Heart right ventricle (tissue), 16 donors: ENCODE measurements around the gene AUTS2. TPM values are rescaled to one million over a fixed set of nuclear protein-coding genes. Genes with fewer than 3 reads are reported as not detected.

Source experiments
- ATAC-seq, 8 donors: fragments of 200-7000 bp; cut with Tn5 transposase; one replicate each; pipeline ENCODE4 v1.9.1; 2020; ENCODE audit warnings: mild to moderate bottlenecking in 8 of 8, moderate library complexity in 8 of 8, moderate number of reproducible peaks in 1 of 8
- DNase-seq, 2 donors: peaks; one replicate each; pipeline ENCODE4 v3.0.0-alpha.2; 2020
- H3K27ac ChIP-seq, 10 donors: fragments of 200-600 bp; sonication (generic) in 2 of 10; one replicate each; pipeline versions ENCODE4 v1.5.0 to v1.8.0; 2020 to 2022; ENCODE audit warnings: mild to moderate bottlenecking in 3 of 10
- H3K27me3 ChIP-seq, 7 donors: fragments of 200-600 bp; one replicate each; pipeline ENCODE4 v1.8.0; 2021 to 2022; ENCODE audit warnings: mild to moderate bottlenecking in 2 of 7
- H3K36me3 ChIP-seq, 9 donors: fragments of 200-600 bp; sonication (generic) in 1 of 9; one replicate each; pipeline versions ENCODE4 v1.5.0 to v1.8.0; 2020 to 2022; ENCODE audit warnings: mild to moderate bottlenecking in 2 of 9
- H3K4me1 ChIP-seq, 9 donors: fragments of 200-600 bp; sonication (generic) in 1 of 9; one replicate each; pipeline versions ENCODE4 v1.5.0 to v1.8.0; 2020 to 2022; ENCODE audit warnings: mild to moderate bottlenecking in 4 of 9
- H3K4me3 ChIP-seq, 10 donors: fragments of 200-600 bp; sonication (generic) in 2 of 10; one replicate each; pipeline versions ENCODE4 v1.5.0 to v1.8.0; 2020 to 2022; ENCODE audit warnings: mild to moderate bottlenecking in 7 of 10, moderate library complexity in 2 of 10
- H3K9me3 ChIP-seq, 11 donors: fragments of 200-600 bp in 10 of 11; sonication (generic) in 2 of 11; one replicate each; pipeline versions ENCODE4 v1.5.0 to v1.8.0; 2013 to 2022; ENCODE audit warnings: mild to moderate bottlenecking in 2 of 11, control low read depth in 1 of 11, moderate library complexity in 1 of 11
- WGBS, 2 donors: extraction: QIAGEN DNeasy Blood & Tissue Kit; methylation state at CpG; one replicate each; pipeline ENCODE4 v1.1.7; 2013; ENCODE audit warnings: inconsistent platforms in 1 of 2; 5-methylcytosine and 5-hydroxymethylcytosine counted together
- intact Hi-C, 10 donors: fragments of 100-400 bp; cut with DNase I; formaldehyde crosslinking; loops; one replicate each; pipeline versions ENCODE4 v1.11.1 to v1.14.2; 2022
- polyA plus RNA-seq, 2 donors: library from polyadenylated mRNA; stranded (reverse); fragments of 200-250 nt; gene quantifications; one replicate each; pipeline ENCODE4 v1.2.3, GENCODE V29; 2013
- total RNA-seq, 10 donors: library from RNA; stranded (reverse); fragmentation: NEBNext Ultra II Directional in 3 of 10; extraction: Animal tissue kit (Norgen Biotek cat#: 25700) in 3 of 10; gene quantifications; one replicate each; pipeline versions ENCODE4 v1.2.1 to v1.2.4, GENCODE V29; 2021 to 2023
- TF ChIP-seq, protein P1 (sequence below), 9 donors: fragments of 200-600 bp; sonication (generic) in 2 of 9; IDR thresholded peaks; one replicate each; pipeline versions ENCODE4 v1.5.0 to v1.8.0; 2021 to 2022; ENCODE audit warnings: antibody characterized with exemption in 9 of 9, mild to moderate bottlenecking in 5 of 9, moderate library complexity in 1 of 9
- donor health status: Arrhythmogenic right ventricular cardiomyopathy.
- donor health status: ischemic (EF 13 %, LVEDD 7.1; RV severe dilation, severe dysfunction).
- donor health status: healthy with polysubstance abuse.
- donor health status: DM: no; HTN: yes; CAD: no.
- donor health status: DM: no; HTN: no; CAD: no.
- donor health status: ischemic (EF 25% LVEDD 6.9; RV normal size, moderate dysfunction).
- donor health status: ischemic (EF 25% LVEDD 5.7; RV mildly dilated, moderate dysfunction).
- donor health status: healthy.
- donor health status: DM: yes; HTN: yes; CAD: no.
- donor health status: Ischemic cardiomyopathy.
- donor health status: ischemic (EF 35%, LVEDD 5.7; RV mildly dilated, moderate dysfunction).
- donor health status: nonischemic (EF 11% LVEDD 7.7; RV severe dilation, severe dysfunction).
- donor health status: DM: yes; HTN: yes; CAD: no.
- donor health status: PGD.
- donor health status: ischemic (EF 29% LVEDD 5.4; RV normal size, mild dysfunction).
- donor health status: nonischemic (EF 23%, LVEDD 6.1; RV moderate dilation, normal function).

AUTS2 gene
- total and polyA plus RNA-seq, 12 donors: 1.6 to 11.2 (median 7.3) TPM

DNA sequence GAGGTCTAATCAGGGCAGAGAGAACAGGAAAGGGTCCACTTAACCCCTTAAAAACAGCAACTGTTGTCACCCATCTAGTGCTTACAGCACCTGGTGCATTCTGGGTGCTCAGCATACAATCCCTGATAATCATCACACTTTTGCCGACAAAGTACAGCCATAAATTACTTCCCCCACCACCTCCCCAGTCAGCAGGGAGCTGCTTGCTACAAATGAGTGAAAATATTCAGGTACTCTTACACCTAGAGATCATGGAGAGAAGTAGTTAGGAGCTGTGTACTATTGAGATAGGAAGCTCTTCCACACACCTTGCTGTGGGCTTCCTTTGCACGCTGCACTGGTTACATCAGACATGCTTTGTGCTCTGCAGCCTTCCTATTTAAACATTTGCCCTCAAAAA lies 810.2 kb downstream of the AUTS2 start:
- H3K4me3 ChIP-seq: no peak overlapping the region
- no peaks in the 10 kb centered on the region for H3K9me3 ChIP-seq
- DNase-seq (no peak), ATAC-seq (no peak)
- intact Hi-C loops: no loop called here
- no peaks in the 10 kb centered on the region for H3K27me3 ChIP-seq
- whole genome bisulfite sequencing, 2 donors: 88 to 89% methylated on average over 2 of the region's 2 CpGs
- H3K27ac ChIP-seq: no peak overlapping the region
- H3K36me3 ChIP-seq: no peaks in the 10 kb centered on the region
- TF ChIP-seq, protein P1, sequence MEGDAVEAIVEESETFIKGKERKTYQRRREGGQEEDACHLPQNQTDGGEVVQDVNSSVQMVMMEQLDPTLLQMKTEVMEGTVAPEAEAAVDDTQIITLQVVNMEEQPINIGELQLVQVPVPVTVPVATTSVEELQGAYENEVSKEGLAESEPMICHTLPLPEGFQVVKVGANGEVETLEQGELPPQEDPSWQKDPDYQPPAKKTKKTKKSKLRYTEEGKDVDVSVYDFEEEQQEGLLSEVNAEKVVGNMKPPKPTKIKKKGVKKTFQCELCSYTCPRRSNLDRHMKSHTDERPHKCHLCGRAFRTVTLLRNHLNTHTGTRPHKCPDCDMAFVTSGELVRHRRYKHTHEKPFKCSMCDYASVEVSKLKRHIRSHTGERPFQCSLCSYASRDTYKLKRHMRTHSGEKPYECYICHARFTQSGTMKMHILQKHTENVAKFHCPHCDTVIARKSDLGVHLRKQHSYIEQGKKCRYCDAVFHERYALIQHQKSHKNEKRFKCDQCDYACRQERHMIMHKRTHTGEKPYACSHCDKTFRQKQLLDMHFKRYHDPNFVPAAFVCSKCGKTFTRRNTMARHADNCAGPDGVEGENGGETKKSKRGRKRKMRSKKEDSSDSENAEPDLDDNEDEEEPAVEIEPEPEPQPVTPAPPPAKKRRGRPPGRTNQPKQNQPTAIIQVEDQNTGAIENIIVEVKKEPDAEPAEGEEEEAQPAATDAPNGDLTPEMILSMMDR (IDR thresholded peaks at IDR 0.05): no peak
- H3K4me1 ChIP-seq: no peaks in the 10 kb centered on the region

DNA sequence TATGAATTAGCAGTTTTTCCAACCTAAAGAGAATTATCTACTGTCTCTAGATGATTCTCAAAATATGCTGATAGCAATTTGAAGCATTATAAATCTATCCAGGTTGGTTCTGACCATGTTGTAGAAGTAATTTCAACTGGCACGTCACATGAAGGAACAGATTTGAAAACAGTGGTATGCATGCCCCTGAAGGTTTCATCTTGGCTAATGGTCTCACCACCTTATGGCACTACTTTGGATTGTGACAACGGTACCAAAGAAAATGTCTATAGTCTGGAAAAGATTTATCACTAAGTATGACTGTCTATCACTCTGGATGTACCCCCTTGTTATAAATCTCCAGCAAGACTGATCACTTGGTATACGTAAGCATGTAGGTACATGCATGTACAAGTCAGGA lies 810.6 kb downstream of the AUTS2 start:
- no peaks in the 10 kb centered on the region for H3K4me1 ChIP-seq
- DNase-seq (no peak), ATAC-seq (no peak)
- no peaks in the 10 kb centered on the region for H3K9me3 ChIP-seq
- intact Hi-C loops: no loop called here
- H3K36me3 ChIP-seq: no peaks in the 10 kb centered on the region
- TF ChIP-seq, protein P1 (IDR thresholded peaks at IDR 0.05): no peak
- H3K27ac ChIP-seq: no peak overlapping the region
- H3K27me3 ChIP-seq: no peaks in the 10 kb centered on the region
- H3K4me3 ChIP-seq: no peak overlapping the region
- WGBS, 2 donors: 97 to 98% methylated on average over 3 of the region's 3 CpGs

DNA sequence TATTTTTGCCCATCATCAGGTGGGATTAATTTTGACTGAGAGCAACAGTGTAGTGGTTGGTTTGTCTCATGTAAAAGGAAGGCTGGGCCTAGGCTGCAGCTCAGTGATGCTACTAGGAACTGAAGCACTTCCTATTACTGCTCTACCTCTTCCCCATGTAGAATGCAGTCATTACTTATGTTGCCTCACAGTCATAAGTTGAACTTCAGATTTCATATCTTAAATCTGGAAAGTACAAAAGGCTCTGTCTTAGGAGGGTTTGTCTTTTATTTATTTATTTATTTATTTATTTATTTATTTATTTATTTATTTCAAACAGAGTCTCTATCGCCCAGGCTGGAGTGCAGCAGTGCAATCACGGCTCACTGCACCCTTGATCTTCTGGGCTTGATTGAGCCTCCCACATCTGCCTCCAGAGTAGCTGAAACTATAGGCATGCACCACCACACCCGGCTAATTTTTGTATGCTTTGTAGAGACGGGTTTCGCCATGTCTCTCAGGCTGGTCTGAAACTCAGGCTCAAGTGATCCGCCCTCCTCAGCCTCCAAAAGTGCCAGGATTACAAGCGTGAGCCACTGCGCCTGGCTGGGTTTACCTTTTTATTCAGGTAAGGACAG lies 812.0 kb downstream of the AUTS2 start:
- no peak for DNase-seq
- no peaks in the 10 kb centered on the region for H3K36me3 ChIP-seq
- no peaks in the 10 kb centered on the region for H3K27me3 ChIP-seq
- no peaks in the 10 kb centered on the region for H3K9me3 ChIP-seq
- H3K27ac ChIP-seq: no peak overlapping the region
- TF ChIP-seq, protein P1 (IDR thresholded peaks at IDR 0.05): no peak
- H3K4me3 ChIP-seq: no peak overlapping the region
- intact Hi-C loops: loop anchor here in 1 of 10 donors (10.0 kb wide), 1 partner anchor 65 kb away; no protein-coding TSS in a partner anchor
- ATAC-seq: no peak
- 98% methylated on average over 8 of the region's 8 CpGs for WGBS, 2 donors
- H3K4me1 ChIP-seq: no peaks in the 10 kb centered on the region

DNA sequence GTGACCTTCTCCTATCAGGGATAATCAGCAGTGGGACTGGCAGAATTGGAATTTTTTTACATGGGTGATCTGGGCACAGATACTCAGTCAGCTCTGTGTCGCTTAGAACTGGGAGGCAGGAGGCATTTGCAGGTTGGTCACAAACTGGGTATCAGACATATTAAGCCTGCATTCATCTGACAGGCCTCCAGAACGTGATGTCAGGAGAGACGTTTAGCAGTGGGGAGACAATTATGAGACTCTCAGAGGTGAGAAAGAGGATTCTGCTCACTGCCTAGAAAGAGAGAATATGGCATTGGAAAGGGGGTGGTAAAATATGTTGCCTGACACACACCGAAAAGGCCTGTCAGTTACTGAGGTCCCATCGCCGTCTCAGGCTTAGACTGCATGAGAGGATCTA lies 816.1 kb downstream of the AUTS2 start:
- Histone ChIP-seq H3K4me3 (no peak overlapping the region), H3K27ac (no peak overlapping the region)
- no peak for ATAC-seq

More for the DNA sequence above, 816.1 kb downstream of the AUTS2 start:
- H3K36me3 ChIP-seq: no peaks in the 10 kb centered on the region
- H3K4me1 ChIP-seq: no peaks in the 10 kb centered on the region
- no peaks in the 10 kb centered on the region for H3K9me3 ChIP-seq
- DNase-seq: no peak
- TF ChIP-seq, protein P1 (IDR thresholded peaks at IDR 0.05): no peak
- H3K27me3 ChIP-seq: no peaks in the 10 kb centered on the region
- intact Hi-C loops: loop anchor here in 1 of 10 donors (10.0 kb wide), 1 partner anchor 70 kb away; no protein-coding TSS in a partner anchor
- WGBS, 2 donors: 88 to 98% methylated on average over 6 of the region's 6 CpGs
